ENCODE results near the gene DCAF5. TPM values are rescaled to one million over a fixed set of nuclear protein-coding genes. Genes with fewer than 3 reads are reported as not detected.
"Not testable (repeated sequence)": the region's sequence is repeated elsewhere in the genome, so short reads cannot be mapped to it uniquely, and the experiment has no call there.

Gene DCAF5
- total RNA-seq, 1 experiment from 2014 or later, result 12.8 TPM

DNA sequence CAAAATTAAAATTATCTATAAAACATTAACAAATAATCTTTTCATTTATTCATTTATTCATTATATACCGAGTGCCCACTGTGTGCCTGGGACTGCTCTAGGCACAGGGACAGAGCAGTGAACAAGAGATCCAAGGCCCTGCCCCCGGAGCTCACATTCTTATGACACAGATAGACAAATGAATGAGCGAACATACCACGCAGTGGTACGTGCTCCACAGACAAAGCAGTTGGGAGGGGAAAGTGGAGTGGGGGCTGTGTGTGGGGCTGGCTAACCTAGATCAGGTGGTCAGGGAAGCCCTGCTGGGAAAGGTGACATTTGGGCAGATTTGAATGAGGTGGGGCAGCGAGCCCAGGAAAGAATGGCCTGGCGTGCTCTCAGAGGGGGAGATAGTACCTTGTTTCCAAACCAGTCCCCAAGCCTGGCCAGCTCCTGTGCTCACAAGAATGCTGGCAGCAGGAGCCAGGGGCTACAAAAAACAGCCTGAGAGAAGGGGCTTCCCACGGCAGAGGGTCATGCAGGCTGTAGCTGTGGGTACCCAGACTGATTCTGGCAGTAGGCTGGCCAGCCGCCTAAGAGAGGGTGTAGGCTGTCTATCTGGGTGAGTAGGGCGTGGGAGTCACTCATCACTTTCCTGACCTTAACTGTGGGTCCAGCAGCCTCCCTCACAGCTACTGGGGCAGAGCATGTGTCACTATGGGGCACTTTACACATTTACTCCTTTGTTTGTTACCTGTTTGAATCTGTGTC, 116.0 kb downstream of the DCAF5 start:
- Histone ChIP-seq H3K27ac (0 out of 2 replicates have a peak overlapping the region, but pooled peaks have one; percentile 18), H3K27me3 (replicated peaks) (no peaks in the 10 kb centered on the region), H3K36me3 (no peaks in the 10 kb centered on the region), H3K9me3 (replicated peaks) (no peaks in the 10 kb centered on the region), H3K4me3 (no peak overlapping the region), H3K4me1 (replicated peaks) (peaks cover 49% of the 10 kb centered on the region)
- DNase-seq (ENCODE audit: low read depth in 1 of 2, low spot score in 2 of 2), result no peak

DNA sequence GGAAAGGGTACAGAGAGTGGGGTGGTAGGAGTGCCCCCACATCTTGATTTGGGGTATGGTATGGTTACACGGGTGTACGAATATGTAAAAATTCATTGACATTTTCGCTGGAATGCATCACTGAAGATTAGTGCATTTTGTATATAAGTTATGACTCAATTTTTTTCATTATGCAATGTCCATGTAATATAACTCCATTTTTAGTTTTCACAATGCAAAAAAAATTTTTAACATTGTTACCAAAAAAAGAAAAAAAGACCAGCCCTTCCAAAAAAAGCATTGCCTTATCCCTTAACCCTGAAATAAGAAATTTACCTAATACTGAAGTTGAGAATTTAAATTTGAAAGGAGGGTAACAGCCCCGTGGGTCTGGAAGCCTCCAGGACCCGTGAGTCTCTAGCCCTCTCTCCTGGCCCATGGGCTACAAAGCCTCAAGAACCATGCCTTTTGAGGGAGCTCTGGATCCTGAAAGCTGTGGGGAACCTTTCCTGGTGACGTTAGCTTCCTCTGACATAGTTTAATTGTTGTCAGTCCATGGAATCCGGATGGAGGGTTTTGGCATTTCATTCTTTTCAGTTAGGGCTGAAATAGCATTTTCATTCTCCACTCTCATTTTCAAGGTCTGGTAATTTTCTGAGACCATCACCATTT, 118.2 kb downstream of the DCAF5 start:
- peak overlapping the region; percentile 57 for H3K27ac ChIP-seq
- H3K36me3 ChIP-seq, result no peaks in the 10 kb centered on the region
- H3K9me3 ChIP-seq (replicated peaks), result no peaks in the 10 kb centered on the region
- peaks cover 46% of the 10 kb centered on the region for H3K4me1 ChIP-seq (replicated peaks)
- no peak overlapping the region for H3K4me3 ChIP-seq
- H3K27me3 ChIP-seq (replicated peaks), result no peaks in the 10 kb centered on the region
- peak in 1 of 2 experiments; percentile 39 for DNase-seq (ENCODE audit: low read depth in 1 of 2, low spot score in 2 of 2)

DNA sequence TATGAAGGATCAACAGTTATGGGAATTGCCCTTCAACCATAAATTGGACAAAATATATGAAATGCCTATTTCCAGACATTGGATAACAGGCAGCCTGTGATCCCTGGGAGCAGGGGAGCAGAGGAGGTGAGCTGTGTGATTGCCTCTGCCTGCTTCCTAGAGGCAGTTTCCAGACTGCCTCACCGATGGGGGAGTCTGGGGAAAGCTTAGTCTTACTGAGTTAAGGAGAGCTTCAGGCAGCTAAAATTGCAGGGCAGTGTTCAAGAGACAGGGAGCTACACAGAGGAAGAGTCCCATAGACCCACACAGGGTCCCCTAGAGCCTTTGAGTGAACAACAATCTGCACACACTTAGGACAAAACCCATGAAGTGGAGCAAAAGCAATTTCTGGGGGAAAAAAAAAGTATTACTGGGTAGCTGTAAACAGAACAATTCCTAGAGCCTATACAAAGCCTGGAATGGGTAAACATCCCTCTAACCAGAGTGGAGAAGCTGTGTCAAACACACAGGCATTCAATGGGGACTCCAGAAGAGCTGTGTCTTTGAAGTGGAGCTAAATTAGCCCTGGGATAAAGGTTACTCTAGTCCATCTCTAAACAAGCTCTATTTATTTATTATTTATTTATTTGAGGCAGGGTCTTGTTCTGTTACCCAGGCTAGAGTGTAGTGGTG, 125.5 kb downstream of the DCAF5 start:
- Histone ChIP-seq H3K27ac (no peak overlapping the region), H3K27me3 (replicated peaks) (no peaks in the 10 kb centered on the region), H3K4me1 (replicated peaks) (peaks cover 6% of the 10 kb centered on the region; the same call in 1 of the 2 replicates), H3K9me3 (replicated peaks) (no peaks in the 10 kb centered on the region), H3K36me3 (no peaks in the 10 kb centered on the region), H3K4me3 (no peak overlapping the region)
- no peak for DNase-seq (ENCODE audit: low read depth in 1 of 2, low spot score in 2 of 2)

DNA sequence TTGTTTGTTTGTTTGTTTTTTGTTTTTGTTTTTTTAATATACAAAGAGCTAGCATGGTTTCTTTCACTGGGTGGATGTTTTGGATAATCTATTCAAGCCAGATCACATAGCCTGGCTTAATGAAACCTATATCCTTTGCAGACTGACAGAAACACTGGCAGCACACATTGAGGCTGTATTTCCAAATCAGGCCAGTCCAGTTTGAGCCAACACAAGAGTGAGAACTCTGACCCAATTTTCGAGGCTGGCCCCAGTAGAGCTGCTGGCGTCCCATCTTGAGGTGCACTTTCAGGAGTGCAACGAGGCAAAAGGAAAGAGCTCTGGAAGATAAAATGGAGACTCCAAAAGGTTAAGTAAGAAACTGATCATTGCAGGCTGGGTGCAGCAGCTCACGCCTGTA, 129.9 kb downstream of the DCAF5 start:
- Histone ChIP-seq H3K4me3 (no peak overlapping the region), H3K9me3 (replicated peaks) (no peaks in the 10 kb centered on the region), H3K36me3 (no peaks in the 10 kb centered on the region), H3K27ac (no peak overlapping the region), H3K4me1 (replicated peaks) (peaks cover 6% of the 10 kb centered on the region; the same call in 1 of the 2 replicates), H3K27me3 (replicated peaks) (no peaks in the 10 kb centered on the region)
- DNase-seq (ENCODE audit: low read depth in 1 of 2, low spot score in 2 of 2), result no peak

DNA sequence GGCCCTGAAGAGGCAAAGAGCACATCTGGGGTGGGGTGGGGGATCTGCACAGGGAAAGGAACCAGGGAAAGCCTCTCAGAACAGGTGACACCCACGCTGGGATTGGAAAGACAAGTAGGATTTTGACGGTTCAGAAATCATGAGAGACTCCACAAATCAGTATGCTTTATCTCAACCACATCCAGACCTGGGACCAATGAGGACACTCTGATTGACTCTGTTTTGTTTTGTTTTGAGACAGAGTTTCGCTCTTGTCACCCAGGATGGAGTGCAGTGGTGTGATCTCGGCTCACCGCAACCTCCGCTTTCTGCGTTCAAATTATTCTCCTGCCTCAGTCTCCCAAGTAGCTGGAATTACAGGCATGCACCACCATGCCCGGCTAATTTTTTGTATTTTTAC, 130.8 kb downstream of the DCAF5 start:
- H3K9me3 ChIP-seq (replicated peaks); H3K27me3 ChIP-seq (replicated peaks); H3K36me3 ChIP-seq; H3K27ac ChIP-seq; H3K4me3 ChIP-seq; DNase-seq (ENCODE audit: low read depth in 1 of 2, low spot score in 2 of 2); H3K4me1 ChIP-seq (replicated peaks): not testable (repeated sequence)

DNA sequence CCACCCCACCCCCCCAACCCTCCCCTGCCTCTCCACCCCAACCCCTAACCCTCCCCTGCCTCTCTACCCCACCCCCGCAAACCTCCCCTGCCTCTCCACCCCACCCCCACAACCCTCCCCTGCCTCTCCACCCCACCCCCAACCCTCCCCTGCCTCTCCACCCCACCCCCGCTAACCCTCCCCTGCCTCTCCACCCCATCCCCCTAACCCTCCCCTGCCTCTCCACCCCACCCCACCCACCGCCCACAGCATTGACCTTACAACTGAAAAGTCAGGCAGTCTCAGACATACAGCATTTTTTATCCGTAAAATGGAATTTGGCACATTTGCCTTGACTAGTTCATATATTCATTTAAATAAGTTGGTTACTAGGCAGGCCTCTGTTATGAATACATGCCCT, 135.2 kb downstream of the DCAF5 start:
- H3K27ac ChIP-seq, result no peak overlapping the region
- no peaks in the 10 kb centered on the region for H3K9me3 ChIP-seq (replicated peaks)
- no peak for DNase-seq (ENCODE audit: low read depth in 1 of 2, low spot score in 2 of 2)
- H3K27me3 ChIP-seq (replicated peaks), result no peaks in the 10 kb centered on the region
- peaks cover 7% of the 10 kb centered on the region for H3K4me1 ChIP-seq (replicated peaks)
- H3K36me3 ChIP-seq, result no peaks in the 10 kb centered on the region
- no peak overlapping the region for H3K4me3 ChIP-seq

DNA sequence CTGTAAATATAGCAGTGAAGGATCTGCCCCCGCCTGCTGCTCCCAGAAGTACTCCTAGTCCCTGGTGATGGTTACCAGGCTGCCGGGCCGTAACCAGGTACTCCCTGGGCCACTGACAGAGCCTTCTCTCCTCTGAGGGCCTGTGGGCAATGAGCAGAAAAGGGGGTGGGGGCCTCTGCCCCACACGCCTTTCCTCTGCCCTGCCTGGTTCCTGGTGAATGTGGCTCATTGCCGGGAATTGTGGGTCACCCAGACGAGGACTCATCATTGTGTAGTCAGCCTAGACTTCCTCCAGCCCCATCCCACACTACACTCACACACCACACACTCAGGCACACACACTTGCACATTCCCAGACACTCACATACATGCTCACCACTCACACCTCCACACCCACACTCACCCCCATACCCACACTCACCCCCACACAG, 138.1 kb downstream of the DCAF5 start:
- H3K27me3 ChIP-seq (replicated peaks), result no peaks in the 10 kb centered on the region
- H3K9me3 ChIP-seq (replicated peaks), result no peaks in the 10 kb centered on the region
- H3K4me1 ChIP-seq (replicated peaks), result peaks cover 12% of the 10 kb centered on the region
- H3K36me3 ChIP-seq, result no peaks in the 10 kb centered on the region
- no peak overlapping the region for H3K4me3 ChIP-seq
- no peak overlapping the region for H3K27ac ChIP-seq
- no peak for DNase-seq (ENCODE audit: low read depth in 1 of 2, low spot score in 2 of 2)

DNA sequence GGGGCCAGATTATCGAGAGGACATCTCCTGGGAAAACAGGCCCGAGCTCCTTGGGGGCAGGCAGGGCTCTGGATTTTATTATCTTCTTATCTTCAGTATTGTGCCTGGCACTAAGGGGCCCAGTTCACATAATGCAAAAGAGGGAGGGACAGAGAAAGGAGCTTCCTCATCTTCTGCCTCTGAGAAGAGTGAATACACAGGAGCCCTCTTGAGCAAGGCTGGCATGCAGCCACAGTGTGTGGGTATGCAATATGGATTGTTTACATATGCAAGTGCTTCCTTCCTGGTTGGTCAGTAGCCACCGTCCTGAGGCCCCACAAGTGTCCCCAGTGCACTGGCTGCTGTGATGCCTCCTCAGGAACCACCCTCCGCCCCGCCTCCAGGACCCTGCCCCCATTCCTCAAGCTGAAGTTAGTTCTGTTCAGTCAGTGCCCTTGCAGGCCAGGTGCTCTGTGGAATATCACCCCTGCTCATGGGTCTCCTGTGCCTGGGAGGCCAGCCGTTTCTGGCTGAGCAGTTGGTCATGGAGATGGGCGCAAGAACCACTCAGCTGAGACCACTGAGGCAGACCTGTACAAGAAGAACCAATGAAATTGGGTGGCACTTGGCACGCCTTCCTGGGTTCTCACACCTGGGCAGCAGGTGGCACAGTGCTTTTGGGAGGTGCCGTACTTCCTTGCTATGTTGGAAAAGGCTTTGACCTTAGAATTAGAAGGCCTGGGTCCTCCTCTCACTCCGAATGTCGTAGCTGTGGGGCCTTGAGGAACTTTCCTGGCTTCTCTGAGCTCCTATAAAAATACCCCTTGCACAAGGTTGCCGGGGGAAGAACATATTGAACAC, 138.8 kb downstream of the DCAF5 start:
- H3K27me3 ChIP-seq (replicated peaks), result no peaks in the 10 kb centered on the region
- H3K4me1 ChIP-seq (replicated peaks), result peaks cover 12% of the 10 kb centered on the region
- no peak overlapping the region for H3K4me3 ChIP-seq
- no peaks in the 10 kb centered on the region for H3K36me3 ChIP-seq
- no peak overlapping the region for H3K27ac ChIP-seq
- no peak for DNase-seq (ENCODE audit: low read depth in 1 of 2, low spot score in 2 of 2)
- H3K9me3 ChIP-seq (replicated peaks), result no peaks in the 10 kb centered on the region

DNA sequence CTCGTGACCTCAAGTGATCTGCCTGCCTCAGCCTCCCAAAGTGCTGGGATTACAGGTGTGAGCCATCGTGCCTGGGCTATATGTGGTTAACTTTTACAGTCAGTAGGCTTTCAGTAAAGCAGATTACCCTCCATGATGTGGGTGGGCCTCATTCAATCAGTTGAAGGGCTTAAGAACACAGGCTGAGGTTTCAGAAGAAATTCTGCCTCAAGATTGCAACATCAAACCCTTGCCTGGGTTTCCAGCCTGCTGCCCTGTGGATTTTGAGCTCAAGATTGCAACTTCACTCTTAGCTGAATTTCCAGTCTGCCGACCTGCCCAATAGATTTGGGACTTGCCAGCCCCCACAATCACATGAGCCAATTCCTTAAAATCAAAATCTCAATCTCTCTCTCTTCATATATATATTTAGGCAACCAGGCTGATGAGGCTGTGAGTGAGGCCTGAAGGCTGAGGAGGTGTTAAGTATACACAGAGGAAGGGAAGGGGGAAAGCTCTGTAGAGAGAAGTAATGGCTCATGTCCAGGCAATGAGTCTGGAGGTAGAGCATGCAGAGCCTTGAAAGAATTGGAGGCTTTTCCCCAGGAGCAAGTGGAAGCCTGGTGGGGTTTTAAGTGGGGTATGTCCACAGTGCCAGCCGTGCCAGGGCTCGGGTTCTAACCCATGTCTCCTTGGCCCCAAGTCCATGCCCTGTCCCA, 140.5 kb downstream of the DCAF5 start:
- H3K9me3 ChIP-seq (replicated peaks), result no peaks in the 10 kb centered on the region
- no peak overlapping the region for H3K4me3 ChIP-seq
- no peaks in the 10 kb centered on the region for H3K27me3 ChIP-seq (replicated peaks)
- DNase-seq (ENCODE audit: low read depth in 1 of 2, low spot score in 2 of 2), result no peak
- H3K27ac ChIP-seq, result no peak overlapping the region
- peaks cover 19% of the 10 kb centered on the region for H3K4me1 ChIP-seq (replicated peaks)
- H3K36me3 ChIP-seq, result no peaks in the 10 kb centered on the region

DNA sequence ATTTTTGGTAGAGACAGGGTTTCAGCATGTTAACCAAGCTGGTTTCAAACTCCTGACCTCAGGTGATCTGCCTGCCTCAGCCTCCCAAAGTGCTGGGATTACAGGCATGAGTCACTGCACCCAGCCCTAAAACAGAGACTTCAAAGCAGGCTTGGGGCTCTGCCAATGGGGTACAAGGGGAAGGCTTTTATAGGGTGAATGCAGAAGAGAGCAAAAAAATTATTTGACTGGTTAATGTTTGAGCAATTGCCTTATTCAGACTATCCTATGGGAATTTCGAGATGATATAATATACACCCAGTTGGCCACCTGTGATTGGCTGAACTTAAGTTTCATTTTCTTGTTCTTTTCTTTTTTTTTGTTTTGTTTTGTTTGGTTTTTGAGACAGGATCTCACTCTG, 142.3 kb downstream of the DCAF5 start:
- Histone ChIP-seq H3K36me3 (no peaks in the 10 kb centered on the region), H3K9me3 (replicated peaks) (no peaks in the 10 kb centered on the region), H3K4me3 (no peak overlapping the region), H3K4me1 (replicated peaks) (peaks cover 28% of the 10 kb centered on the region), H3K27ac (no peak overlapping the region), H3K27me3 (replicated peaks) (no peaks in the 10 kb centered on the region)
- no peak for DNase-seq (ENCODE audit: low read depth in 1 of 2, low spot score in 2 of 2)

DNA sequence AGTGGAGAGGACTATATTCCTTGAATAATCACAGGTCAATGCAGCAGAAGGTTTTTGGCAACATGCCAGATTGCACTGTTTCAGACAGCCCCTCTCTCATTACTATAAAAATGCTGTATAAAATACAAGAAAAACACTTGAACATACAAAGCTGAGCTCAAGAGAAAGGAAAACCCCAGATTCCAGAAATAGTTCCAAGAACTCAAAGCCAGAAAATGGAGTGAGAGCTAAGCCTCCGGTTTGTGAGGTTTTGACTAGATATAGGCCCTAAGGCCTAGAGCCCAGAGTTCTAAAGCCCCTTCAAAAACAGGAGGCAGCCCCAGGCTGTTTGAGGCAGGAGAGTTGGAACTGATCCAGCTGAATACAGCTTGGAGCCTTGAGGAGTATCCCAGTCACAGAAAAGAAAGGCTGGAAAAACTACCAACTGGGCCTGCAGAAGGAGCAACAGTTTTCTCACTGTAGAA, 144.5 kb downstream of the DCAF5 start:
- Histone ChIP-seq H3K36me3 (no peaks in the 10 kb centered on the region), H3K27ac (peak overlapping the region; percentile 8), H3K9me3 (replicated peaks) (no peaks in the 10 kb centered on the region), H3K27me3 (replicated peaks) (no peaks in the 10 kb centered on the region), H3K4me3 (no peak overlapping the region), H3K4me1 (replicated peaks) (peaks cover 34% of the 10 kb centered on the region)
- DNase-seq (ENCODE audit: low read depth in 1 of 2, low spot score in 2 of 2), result peak in 1 of 2 experiments; percentile 56

DNA sequence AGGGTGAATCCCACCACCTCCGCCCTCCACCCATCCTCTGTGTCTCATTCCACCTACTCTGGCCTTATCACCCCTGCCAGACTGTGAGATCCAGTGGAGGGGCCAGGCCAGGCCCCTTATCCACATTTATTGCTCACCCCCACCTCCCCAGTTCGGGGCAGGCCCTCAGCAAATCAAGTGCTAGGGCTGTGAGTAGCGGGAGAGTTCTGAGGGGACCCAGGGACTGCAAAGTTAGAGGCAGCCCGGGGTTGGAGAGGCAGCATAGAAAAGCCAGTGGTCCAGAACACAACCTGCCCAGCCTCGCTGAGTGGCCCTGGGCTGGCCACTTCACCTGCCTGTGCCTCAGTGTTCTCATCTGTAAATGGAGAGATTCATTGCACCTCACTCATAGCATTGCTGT, 146.6 kb downstream of the DCAF5 start:
- Histone ChIP-seq H3K27ac (no peak overlapping the region), H3K4me1 (replicated peaks) (peaks cover 34% of the 10 kb centered on the region), H3K27me3 (replicated peaks) (no peaks in the 10 kb centered on the region), H3K4me3 (no peak overlapping the region), H3K9me3 (replicated peaks) (no peaks in the 10 kb centered on the region), H3K36me3 (no peaks in the 10 kb centered on the region)
- no peak for DNase-seq (ENCODE audit: low read depth in 1 of 2, low spot score in 2 of 2)

Data from SJSA1 (cell line).